Lung (tissue), 12 donors: ENCODE results near the gene TEX54. TPM values are rescaled to one million over a fixed set of nuclear protein-coding genes. Genes with fewer than 3 reads are reported as not detected.
A peak's percentile ranks its signal among the peaks of the same experiment; 100 is the strongest.
"Not testable (repeated sequence)": the region's sequence is repeated elsewhere in the genome, so short reads cannot be mapped to it uniquely, and the experiment has no call there.

Experiments
- ATAC-seq: fragments of 200-7000 bp; cut with Tn5 transposase; one replicate; pipeline ENCODE4 v1.9.1; 2020; ENCODE audit warnings: moderate number of reproducible peaks; ENCODE audit not compliant: insufficient read depth, low FRiP score
- DNase-seq, 3 donors: peaks; one replicate each; pipeline ENCODE4 v3.0.0-alpha.2; 2013 to 2017
- H3K27ac ChIP-seq, 2 donors: one replicate each; pipeline ENCODE4 v1.5.1; 2013; ENCODE audit warnings: mild to moderate bottlenecking in 2 of 2, moderate library complexity in 2 of 2, control low read depth in 1 of 2, inconsistent platforms in 1 of 2, low read depth in 1 of 2, low read length in 1 of 2
- H3K27me3 ChIP-seq, 3 donors: one replicate each; pipeline ENCODE4 v1.5.1; 2013; ENCODE audit warnings: low read length in 2 of 3; ENCODE audit not compliant: control insufficient read depth in 3 of 3, insufficient read depth in 3 of 3
- H3K36me3 ChIP-seq, 4 donors: one replicate each; pipeline ENCODE4 v1.5.1; 2013; ENCODE audit warnings: low read length in 4 of 4, mild to moderate bottlenecking in 1 of 4, moderate library complexity in 1 of 4; ENCODE audit not compliant: control insufficient read depth in 4 of 4, insufficient read depth in 4 of 4
- H3K4me1 ChIP-seq, 5 donors: one replicate each; pipeline ENCODE4 v1.5.1; 2013; ENCODE audit warnings: low read length in 5 of 5, mild to moderate bottlenecking in 2 of 5, moderate library complexity in 1 of 5; ENCODE audit not compliant: control insufficient read depth in 5 of 5, insufficient read depth in 5 of 5
- H3K4me3 ChIP-seq: one replicate; pipeline ENCODE4 v1.5.1; 2013; ENCODE audit warnings: mild to moderate bottlenecking, control low read depth, moderate library complexity
- H3K9ac ChIP-seq, 2 donors: one replicate each; pipeline ENCODE4 v1.5.1; 2013; ENCODE audit warnings: low read length in 2 of 2, control low read depth in 1 of 2; ENCODE audit not compliant: insufficient read depth in 1 of 2
- H3K9me3 ChIP-seq, 4 donors: one replicate each; pipeline ENCODE4 v1.5.1; 2013; ENCODE audit warnings: low read length in 3 of 4, mild to moderate bottlenecking in 1 of 4, moderate library complexity in 1 of 4; ENCODE audit not compliant: control insufficient read depth in 4 of 4, insufficient read depth in 3 of 4
- CTCF ChIP-seq: IDR thresholded peaks from 2 replicates; pipeline ENCODE4 v1.5.1; 2012; ENCODE audit warnings: mild to moderate bottlenecking; ENCODE audit errors: control extremely low read depth, extremely low read depth
- WGBS, 2 donors: extraction: QIAGEN DNeasy Blood & Tissue Kit; methylation state at CpG; one replicate each; pipeline ENCODE4 v1.1.7; 2013; 5-methylcytosine and 5-hydroxymethylcytosine counted together
- polyA plus RNA-seq, 2 donors: library from polyadenylated mRNA; stranded (reverse); fragments of 200-250 nt; gene quantifications; one replicate each; pipeline ENCODE4 v1.2.1, GENCODE V29; 2013
- total RNA-seq, 2 donors: library from RNA; depleted of rRNA in 1 of 2; stranded (reverse); fragments of >200 nt in 1 of 2; gene quantifications; one replicate each; pipeline ENCODE4 v1.2.1, GENCODE V29; 2014 to 2021
- donor health status: control.
- donor health status: control.
- donor health status: Bipolar disorder and iron deficiency.
- donor health status: healthy.
- donor health status: DM: yes; HTN: yes; CAD: no.

Gene TEX54
- total and polyA plus RNA-seq, 4 donors: not detected

GRCh38 chr11:62835336-62835735 is 2.7 kb upstream of the TEX54 start:
- peaks cover 0 to 19% (median 8%) of the 10 kb centered on the region in 5 donors for H3K4me1 ChIP-seq
- H3K4me3 ChIP-seq: no peak overlapping the region
- peaks cover 5 to 27% (median 19%) of the 10 kb centered on the region in 4 donors for H3K36me3 ChIP-seq
- no peaks in the 10 kb centered on the region for H3K27me3 ChIP-seq
- H3K9me3 ChIP-seq: no peaks in the 10 kb centered on the region
- TF ChIP-seq CTCF: no peak
- ATAC-seq: no peak
- DNase-seq: no peak
- H3K9ac ChIP-seq: no peak overlapping the region
- 88 to 96% methylated on average over 8 of the region's 8 CpGs for WGBS, 2 donors
- H3K27ac ChIP-seq: no peak overlapping the region

- H3K36me3 ChIP-seq: peaks cover 13 to 34% (median 27%) of the 10 kb centered on the region in 4 donors
- ATAC-seq: peak; percentile 99
- peaks cover 0 to 16% (median 13%) of the 10 kb centered on the region in 5 donors for H3K4me1 ChIP-seq
- peak; percentile 99 to 100 (median 100) for DNase-seq
- peak within 1 kb of the TSS; percentile 96 to 99 for H3K27ac ChIP-seq
- no peaks in the 10 kb centered on the region for H3K27me3 ChIP-seq
- TF ChIP-seq CTCF: no peak
- H3K4me3 ChIP-seq: peak within 1 kb of the TSS; percentile 82
- WGBS, 2 donors: 0 to 1% methylated on average over 65 of the region's 65 CpGs
- peak within 1 kb of the TSS; percentile 85 to 91 for H3K9ac ChIP-seq
- no peaks in the 10 kb centered on the region for H3K9me3 ChIP-seq
These were observed 913 bp downstream of the TEX54 start, which contains the start of gene STX5 for GRCh38 chr11:62831520-62832335. TSS of gene STX5 (minus strand) at chr11:62832051. CDS start at chr11:62831243, 808 bp downstream.

- Histone ChIP-seq H3K27me3 (no peaks in the 10 kb centered on the region), H3K27ac (peak overlapping the region; percentile 89 to 92), H3K4me1 (peaks cover 0 to 16% (median 13%) of the 10 kb centered on the region in 5 donors), H3K4me3 (peak overlapping the region; percentile 82), H3K9ac (peak overlapping the region; percentile 85 to 91), H3K9me3 (no peaks in the 10 kb centered on the region), H3K36me3 (peaks cover 13 to 29% (median 28%) of the 10 kb centered on the region in 4 donors)
- DNase-seq: peak in 1 of 3 donors; percentile 79
- TF ChIP-seq CTCF: no peak
- ATAC-seq: no peak
- 0 to 1% methylated on average over 33 of the region's 33 CpGs for WGBS, 2 donors
These were observed 1.6 kb downstream of the TEX54 start for GRCh38 chr11:62830904-62831519.

- ATAC-seq, H3K9me3 ChIP-seq, H3K27me3 ChIP-seq, H3K9ac ChIP-seq, H3K27ac ChIP-seq, H3K4me3 ChIP-seq, DNase-seq: not testable (repeated sequence)
- Histone ChIP-seq H3K4me1 (peaks cover 0 to 16% (median 9%) of the 10 kb centered on the region in 5 donors), H3K36me3 (peaks cover 18 to 33% (median 31%) of the 10 kb centered on the region in 4 donors)
- WGBS, 2 donors: 95 to 98% methylated on average over 8 of the region's 8 CpGs
These were observed 4.5 kb downstream of the TEX54 start for GRCh38 chr11:62828130-62828529.
